ENCODE measurements around the gene SORL1-AS1.
"Not testable (repeated sequence)": the region's sequence is repeated elsewhere in the genome, so short reads cannot be mapped to it uniquely, and the experiment has no call there.

Gene SORL1-AS1

DNA sequence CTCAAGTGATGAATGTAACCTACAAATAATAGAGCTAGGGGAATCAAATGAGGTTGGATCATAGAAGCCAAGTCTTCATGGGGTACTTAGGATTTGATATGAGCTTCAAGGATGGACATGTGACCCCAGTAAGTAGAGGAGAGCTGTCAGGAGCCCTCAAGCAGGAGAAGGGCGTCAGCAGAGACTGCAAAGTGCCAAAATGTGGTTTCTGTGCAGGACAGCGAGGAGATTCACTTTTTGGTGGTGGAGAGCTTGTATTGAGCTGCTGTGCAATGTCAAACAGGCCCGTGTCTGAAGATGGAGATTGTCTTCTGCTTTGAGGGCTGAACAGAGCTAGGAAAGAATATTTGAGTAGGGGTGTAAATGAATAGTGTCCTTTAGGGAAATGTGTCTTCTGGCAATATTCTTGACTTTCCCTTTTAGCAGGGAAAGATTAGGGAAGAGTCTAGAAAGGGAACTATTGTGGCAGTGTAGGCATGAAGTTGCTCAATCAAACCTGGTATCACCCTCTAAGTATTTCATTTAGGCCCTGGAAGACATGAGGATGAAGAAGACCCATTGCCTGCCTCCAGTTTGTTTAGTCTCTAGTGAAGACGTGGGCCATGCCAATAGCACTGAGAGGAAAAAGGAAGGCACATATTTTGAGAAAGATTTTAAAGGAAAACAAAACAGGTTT lies 31.2 kb upstream of the SORL1-AS1 start:
- DNase-seq (no peak), ATAC-seq (ENCODE audit: low read depth in 2 of 2) (no peak)
- peaks cover 65 to 84% (median 72%) of the 10 kb centered on the region in 3 donors for H3K4me1 Mint-ChIP-seq
- H3K27ac Mint-ChIP-seq = peak overlapping the region; percentile 15 to 99 (median 94)
- peaks cover 0 to 3% (median 0%) of the 10 kb centered on the region in 7 donors for H3K9me3 Mint-ChIP-seq
- H3K36me3 Mint-ChIP-seq = peaks cover 25 to 33% of the 10 kb centered on the region in 2 donors
- H3K4me3 Mint-ChIP-seq = peak overlapping the region in 4 of 8 donors; percentile 64 to 84 (median 74)
- no peaks in the 10 kb centered on the region for H3K27me3 Mint-ChIP-seq

GRCh38 chr11:121482231-121483129 lies 29.7 kb upstream of the SORL1-AS1 start:
- Mint-ChIP-seq H3K36me3 (peaks cover 17 to 22% of the 10 kb centered on the region in 2 donors), H3K27me3 (no peaks in the 10 kb centered on the region), H3K4me3 (peak overlapping the region; percentile 25 to 88 (median 82)), H3K9me3 (peaks cover 0 to 3% (median 0%) of the 10 kb centered on the region in 7 donors), H3K4me1 (peaks cover 58 to 79% (median 78%) of the 10 kb centered on the region in 3 donors), H3K27ac (peak overlapping the region; percentile 91 to 99 (median 96))
- peak; percentile 90 to 91 for ATAC-seq (ENCODE audit: low read depth in 2 of 2)
- peak; percentile 76 for DNase-seq

- DNase-seq (peak; percentile 30), ATAC-seq (ENCODE audit: low read depth in 2 of 2) (peak; percentile 25 to 38)
- H3K27me3 Mint-ChIP-seq, H3K9me3 Mint-ChIP-seq: not testable (repeated sequence)
- peaks cover 16 to 17% of the 10 kb centered on the region in 2 donors for H3K36me3 Mint-ChIP-seq
- peaks cover 53 to 80% (median 74%) of the 10 kb centered on the region in 3 donors for H3K4me1 Mint-ChIP-seq
- peak overlapping the region; percentile 25 to 88 (median 82) for H3K4me3 Mint-ChIP-seq
- peak overlapping the region; percentile 91 to 99 (median 96) for H3K27ac Mint-ChIP-seq
Measured at GRCh38 chr11:121481484-121482230, 28.9 kb upstream of the SORL1-AS1 start.

- H3K4me1 Mint-ChIP-seq = peaks cover 43 to 83% (median 71%) of the 10 kb centered on the region in 3 donors
- peaks cover 7 to 10% of the 10 kb centered on the region in 2 donors for H3K36me3 Mint-ChIP-seq
- ATAC-seq (ENCODE audit: low read depth in 2 of 2) (no peak), DNase-seq (no peak)
- peak overlapping the region in 3 of 8 donors; percentile 5 to 66 (median 37) for H3K4me3 Mint-ChIP-seq
- H3K27me3 Mint-ChIP-seq = no peaks in the 10 kb centered on the region
- H3K9me3 Mint-ChIP-seq = peaks cover 0 to 3% (median 0%) of the 10 kb centered on the region in 7 donors
- H3K27ac Mint-ChIP-seq = peak overlapping the region in 3 of 6 donors; percentile 35 to 79 (median 71)
Measured at GRCh38 chr11:121479698-121480238, 27.0 kb upstream of the SORL1-AS1 start.

- Mint-ChIP-seq H3K4me1 (peaks cover 38 to 76% (median 67%) of the 10 kb centered on the region in 3 donors), H3K27ac (peak overlapping the region in 4 of 6 donors; percentile 35 to 79 (median 73)), H3K27me3 (no peaks in the 10 kb centered on the region), H3K9me3 (no peaks in the 10 kb centered on the region), H3K36me3 (peaks cover 3 to 4% of the 10 kb centered on the region in 2 donors), H3K4me3 (peak overlapping the region in 7 of 8 donors; percentile 5 to 73 (median 37))
- ATAC-seq (ENCODE audit: low read depth in 2 of 2) (no peak), DNase-seq (no peak)
Measured at GRCh38 chr11:121478895-121479697, 26.3 kb upstream of the SORL1-AS1 start.

- H3K9me3 Mint-ChIP-seq = no peaks in the 10 kb centered on the region
- no peak for DNase-seq
- ATAC-seq (ENCODE audit: low read depth in 2 of 2) = no peak
- peak overlapping the region in 4 of 8 donors; percentile 37 to 67 (median 61) for H3K4me3 Mint-ChIP-seq
- peaks cover 31 to 72% (median 61%) of the 10 kb centered on the region in 3 donors for H3K4me1 Mint-ChIP-seq
- H3K36me3 Mint-ChIP-seq = peaks cover 0 to 1% of the 10 kb centered on the region in 2 donors
- H3K27ac Mint-ChIP-seq = peak overlapping the region in 1 of 6 donors; percentile 75
- no peaks in the 10 kb centered on the region for H3K27me3 Mint-ChIP-seq
Measured at GRCh38 chr11:121478226-121478894, 25.6 kb upstream of the SORL1-AS1 start.

DNA sequence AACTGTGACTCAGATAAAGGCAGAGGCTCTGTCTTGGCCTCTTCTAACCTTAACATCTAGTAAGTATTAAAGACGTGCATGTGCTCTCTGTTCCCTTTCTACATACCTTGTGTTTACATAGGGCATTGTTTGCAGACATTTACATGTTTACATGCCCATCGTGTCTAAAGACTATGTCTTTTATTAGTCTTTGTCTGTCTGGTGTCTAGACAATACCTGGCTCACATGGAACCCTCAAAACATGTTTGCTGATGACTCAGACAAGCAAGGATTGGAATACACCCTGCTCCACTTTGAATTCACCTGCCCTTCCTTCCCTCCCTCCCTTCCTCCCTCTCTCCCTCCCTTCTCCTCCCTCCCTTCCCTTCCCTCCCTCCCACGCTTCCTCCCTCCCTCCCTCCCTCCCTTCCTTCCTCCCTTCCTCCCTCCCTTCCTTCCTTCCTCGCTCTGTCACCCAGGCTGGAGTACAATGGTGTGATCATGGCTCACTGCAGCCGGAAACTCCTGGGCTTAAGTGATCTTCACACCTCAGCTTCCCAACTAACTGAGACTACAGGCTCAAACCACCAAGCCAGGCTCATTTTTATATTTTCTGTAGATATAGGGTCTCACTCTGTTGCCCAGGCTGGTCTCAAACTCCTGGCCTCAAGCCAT lies 23.7 kb upstream of the SORL1-AS1 start:
- H3K36me3 Mint-ChIP-seq = peaks cover 0 to 8% of the 10 kb centered on the region in 2 donors
- no peaks in the 10 kb centered on the region for H3K27me3 Mint-ChIP-seq

DNA sequence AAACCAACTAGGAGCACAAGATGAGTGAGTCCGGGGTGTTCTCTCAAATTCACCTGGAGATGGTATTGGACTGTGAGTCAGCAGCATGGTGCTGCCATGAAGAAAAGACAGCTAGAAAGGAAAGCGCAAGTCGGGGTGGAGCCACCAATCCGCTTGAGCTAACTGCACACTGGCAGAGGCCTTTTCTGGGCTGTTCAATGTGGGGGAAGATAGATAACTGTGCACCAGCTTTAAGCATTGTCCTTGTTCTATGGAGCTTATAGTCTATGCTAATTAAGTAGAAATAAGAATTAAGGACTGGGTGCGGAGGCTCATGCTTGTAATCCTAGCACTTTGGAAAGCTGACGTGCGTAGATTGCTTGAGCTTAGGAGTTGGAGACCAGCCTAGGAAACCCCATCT lies 21.9 kb upstream of the SORL1-AS1 start:
- Mint-ChIP-seq H3K4me1 (peaks cover 16 to 65% (median 56%) of the 10 kb centered on the region in 3 donors), H3K4me3 (no peak overlapping the region), H3K27me3 (no peaks in the 10 kb centered on the region), H3K9me3 (no peaks in the 10 kb centered on the region), H3K27ac (peak overlapping the region in 3 of 6 donors; percentile 1 to 70 (median 57)), H3K36me3 (peaks cover 0 to 13% of the 10 kb centered on the region in 2 donors)
- ATAC-seq (ENCODE audit: low read depth in 2 of 2) = no peak
- no peak for DNase-seq

More for the DNA sequence above, 23.7 kb upstream of the SORL1-AS1 start:
- no peak for DNase-seq
- H3K9me3 Mint-ChIP-seq = no peaks in the 10 kb centered on the region
- ATAC-seq (ENCODE audit: low read depth in 2 of 2) = no peak
- peaks cover 19 to 70% (median 52%) of the 10 kb centered on the region in 3 donors for H3K4me1 Mint-ChIP-seq
- H3K4me3 Mint-ChIP-seq = peak overlapping the region in 1 of 8 donors; percentile 22
- peak overlapping the region in 2 of 6 donors; percentile 32 to 88 for H3K27ac Mint-ChIP-seq

GRCh38 chr11:121473064-121473777 lies 20.5 kb upstream of the SORL1-AS1 start:
- Mint-ChIP-seq H3K27me3 (no peaks in the 10 kb centered on the region), H3K36me3 (peaks cover 0 to 15% of the 10 kb centered on the region in 2 donors), H3K4me3 (no peak overlapping the region), H3K27ac (peak overlapping the region; percentile 3 to 79 (median 38)), H3K4me1 (peaks cover 15 to 66% (median 56%) of the 10 kb centered on the region in 3 donors), H3K9me3 (no peaks in the 10 kb centered on the region)
- DNase-seq = no peak
- no peak for ATAC-seq (ENCODE audit: low read depth in 2 of 2)

- peaks cover 0 to 15% of the 10 kb centered on the region in 2 donors for H3K36me3 Mint-ChIP-seq
- ATAC-seq (ENCODE audit: low read depth in 2 of 2) = no peak
- H3K9me3 Mint-ChIP-seq = no peaks in the 10 kb centered on the region
- DNase-seq = no peak
- H3K4me3 Mint-ChIP-seq = no peak overlapping the region
- H3K27ac Mint-ChIP-seq = peak overlapping the region in 2 of 6 donors; percentile 47 to 79
- H3K4me1 Mint-ChIP-seq = peaks cover 24 to 73% (median 62%) of the 10 kb centered on the region in 3 donors
- H3K27me3 Mint-ChIP-seq = no peaks in the 10 kb centered on the region
Measured at GRCh38 chr11:121472312-121472711, 19.5 kb upstream of the SORL1-AS1 start.

- Mint-ChIP-seq H3K4me3 (no peak overlapping the region), H3K36me3 (peaks cover 0 to 15% of the 10 kb centered on the region in 2 donors), H3K27me3 (no peaks in the 10 kb centered on the region), H3K4me1 (peaks cover 32 to 73% (median 71%) of the 10 kb centered on the region in 3 donors), H3K27ac (peak overlapping the region in 1 of 6 donors; percentile 56), H3K9me3 (no peaks in the 10 kb centered on the region)
- ATAC-seq (ENCODE audit: low read depth in 2 of 2) (no peak), DNase-seq (no peak)
Measured at GRCh38 chr11:121471167-121471566, 18.4 kb upstream of the SORL1-AS1 start.

Measured in naive B cell (primary cell).